Activated naive CD4-positive, alpha-beta T cell treated with anti-CD3 and anti-CD28 coated beads, Interleukin-2, amount 10 ng/mL, durations not matched to agents 7 days and 5 days (primary cell): ENCODE data around the gene ZSCAN4.

Experiments
- CTCF ChIA-PET: fragments of 350-600 bp; sonication (Branson Sonifier 250); formaldehyde crosslinking; loops from one replicate; lab custom pipeline; 2021; ENCODE audit warnings: antibody characterized with exemption; lab: Charles Lee
- DNase-seq: peaks from one replicate; pipeline ENCODE4 v3.0.0-alpha.2; 2020
- H3K27ac Mint-ChIP-seq: one replicate; pipeline ENCODE4 v1.8.0; 2021; ENCODE audit warnings: mild to moderate bottlenecking, moderate library complexity, mixed read lengths
- H3K27me3 Mint-ChIP-seq: one replicate; pipeline ENCODE4 v1.8.0; 2021; ENCODE audit warnings: mild to moderate bottlenecking, mixed read lengths
- H3K36me3 Mint-ChIP-seq: one replicate; pipeline ENCODE4 v1.8.0; 2021; ENCODE audit warnings: mixed read lengths
- H3K4me1 Mint-ChIP-seq: one replicate; pipeline ENCODE4 v1.8.0; 2021; ENCODE audit warnings: mixed read lengths
- H3K4me3 Mint-ChIP-seq: one replicate; pipeline ENCODE4 v1.8.0; 2021; ENCODE audit warnings: mild to moderate bottlenecking, moderate library complexity, mixed read lengths
- H3K9me3 Mint-ChIP-seq: one replicate; pipeline ENCODE4 v1.8.0; 2021; ENCODE audit warnings: mixed read lengths

ZSCAN4 gene

GRCh38 chr19:57706346-57706745, 37.6 kb downstream of the ZSCAN4 start:
- no peak for DNase-seq
- Mint-ChIP-seq H3K4me3 (no peak overlapping the region), H3K9me3 (peaks cover 72% of the 10 kb centered on the region), H3K27ac (no peak overlapping the region), H3K27me3 (peaks cover 22% of the 10 kb centered on the region), H3K36me3 (peaks cover 44% of the 10 kb centered on the region), H3K4me1 (peaks cover 20% of the 10 kb centered on the region)
- CTCF ChIA-PET = no interaction called here

GRCh38 chr19:57708641-57709361, 40.1 kb downstream of the ZSCAN4 start, which contains the start of gene ZNF154:
ZNF154 (minus strand) TSS chr19:57709204; CDS start chr19:57708971, 233 bp downstream.
- peak; percentile 50 for DNase-seq
- CTCF ChIA-PET = interaction anchor here (1.0 kb wide), 1 partner anchor 27 kb away, joined by 3 read pairs; the partner anchor contains the start of gene ZNF551
- Mint-ChIP-seq H3K9me3 (peaks cover 71% of the 10 kb centered on the region), H3K27ac (peak within 1 kb of the TSS; percentile 82), H3K27me3 (peaks cover 22% of the 10 kb centered on the region), H3K4me3 (peak within 1 kb of the TSS; percentile 77), H3K36me3 (peaks cover 36% of the 10 kb centered on the region), H3K4me1 (peaks cover 20% of the 10 kb centered on the region)

GRCh38 chr19:57709616-57710015, 40.9 kb downstream of the ZSCAN4 start:
- Mint-ChIP-seq H3K27me3 (peaks cover 22% of the 10 kb centered on the region), H3K36me3 (peaks cover 34% of the 10 kb centered on the region), H3K4me3 (peak overlapping the region; percentile 7), H3K4me1 (peaks cover 20% of the 10 kb centered on the region), H3K9me3 (peaks cover 72% of the 10 kb centered on the region), H3K27ac (no peak overlapping the region)
- no peak for DNase-seq
- CTCF ChIA-PET = interaction anchor here (1.0 kb wide), 1 partner anchor 28 kb away, joined by 3 read pairs; the partner anchor contains the start of gene ZNF551

- CTCF ChIA-PET = no interaction called here
- Mint-ChIP-seq H3K4me3 (no peak overlapping the region), H3K27ac (no peak overlapping the region), H3K4me1 (peaks cover 19% of the 10 kb centered on the region), H3K9me3 (peaks cover 69% of the 10 kb centered on the region), H3K27me3 (peaks cover 22% of the 10 kb centered on the region), H3K36me3 (peaks cover 37% of the 10 kb centered on the region)
- DNase-seq = no peak
Observed at GRCh38 chr19:57712222-57712621, 43.5 kb downstream of the ZSCAN4 start.

- Mint-ChIP-seq H3K27me3 (no peaks in the 10 kb centered on the region), H3K27ac (no peak overlapping the region), H3K4me1 (peaks cover 4% of the 10 kb centered on the region), H3K36me3 (peaks cover 71% of the 10 kb centered on the region), H3K4me3 (no peak overlapping the region), H3K9me3 (peaks cover 73% of the 10 kb centered on the region)
- CTCF ChIA-PET = no interaction called here
- DNase-seq = no peak
Observed at GRCh38 chr19:57719424-57719823, 50.7 kb downstream of the ZSCAN4 start.

GRCh38 chr19:57719901-57720519, 51.3 kb downstream of the ZSCAN4 start:
- Mint-ChIP-seq H3K4me3 (no peak overlapping the region), H3K27me3 (no peaks in the 10 kb centered on the region), H3K36me3 (peaks cover 75% of the 10 kb centered on the region), H3K27ac (no peak overlapping the region), H3K9me3 (peaks cover 73% of the 10 kb centered on the region), H3K4me1 (peaks cover 7% of the 10 kb centered on the region)
- no peak for DNase-seq
- CTCF ChIA-PET = no interaction called here

GRCh38 chr19:57720878-57721277, 52.1 kb downstream of the ZSCAN4 start:
- Mint-ChIP-seq H3K36me3 (peaks cover 76% of the 10 kb centered on the region), H3K4me3 (no peak overlapping the region), H3K27me3 (no peaks in the 10 kb centered on the region), H3K9me3 (peaks cover 68% of the 10 kb centered on the region), H3K27ac (no peak overlapping the region), H3K4me1 (peaks cover 9% of the 10 kb centered on the region)
- CTCF ChIA-PET = no interaction called here
- DNase-seq = no peak
